Posterior vena cava (tissue), 2 donors: ENCODE data around the gene ARL8A. TPM values are rescaled to one million over a fixed set of nuclear protein-coding genes. Genes with fewer than 3 reads are reported as not detected.
"Not testable (repeated sequence)": the region's sequence is repeated elsewhere in the genome, so short reads cannot be mapped to it uniquely, and the experiment has no call there.

Source experiments
- DNase-seq: peaks from one replicate; pipeline ENCODE4 v3.0.0-alpha.2; 2020; ENCODE audit warnings: low spot score
- intact Hi-C, 2 donors: fragments of 100-400 bp; cut with DNase I; formaldehyde crosslinking; loops; one replicate each; pipeline versions ENCODE4 v1.14.1 to v1.14.2; 2022 to 2023
- total RNA-seq, 2 donors: library from RNA; stranded (reverse); fragmentation: NEBNext Ultra II Directional; extraction: Animal tissue kit (Norgen Biotek cat#: 25700); gene quantifications; one replicate each; pipeline ENCODE4 v1.2.1, GENCODE V29; 2021
- donor health status: DM: yes; HTN: yes; CAD: no.
- donor health status: DM: yes; HTN: yes; CAD: no.

The ARL8A gene
- total RNA-seq, 2 donors from 2014 or later = 85.6 to 94.1 TPM

DNA sequence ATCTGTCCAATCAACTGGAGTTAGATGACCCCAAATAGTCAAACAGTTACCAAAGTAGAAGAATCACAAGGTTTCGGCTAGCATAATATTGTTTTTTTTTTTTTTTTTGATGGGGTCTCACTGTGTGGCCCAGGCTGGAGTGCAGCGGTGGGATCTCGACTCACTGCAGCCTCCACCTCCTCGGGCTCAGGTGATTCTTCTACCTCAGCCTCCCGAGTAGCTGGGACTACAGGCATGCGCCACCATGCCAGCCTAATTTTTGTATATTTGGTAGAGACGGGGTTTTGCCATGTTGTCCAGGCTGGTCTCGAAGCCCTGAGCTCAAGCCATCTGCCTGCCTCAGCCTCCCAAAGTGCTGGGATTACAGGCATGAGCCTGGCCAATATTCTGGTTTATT is 1.2 kb upstream of the ARL8A start:
- intact Hi-C loops, DNase-seq: not testable (repeated sequence)

- intact Hi-C loops = no loop called here
- DNase-seq = no peak
These were observed 669 bp upstream of the ARL8A start for GRCh38 chr1:202145068-202145743.

DNA sequence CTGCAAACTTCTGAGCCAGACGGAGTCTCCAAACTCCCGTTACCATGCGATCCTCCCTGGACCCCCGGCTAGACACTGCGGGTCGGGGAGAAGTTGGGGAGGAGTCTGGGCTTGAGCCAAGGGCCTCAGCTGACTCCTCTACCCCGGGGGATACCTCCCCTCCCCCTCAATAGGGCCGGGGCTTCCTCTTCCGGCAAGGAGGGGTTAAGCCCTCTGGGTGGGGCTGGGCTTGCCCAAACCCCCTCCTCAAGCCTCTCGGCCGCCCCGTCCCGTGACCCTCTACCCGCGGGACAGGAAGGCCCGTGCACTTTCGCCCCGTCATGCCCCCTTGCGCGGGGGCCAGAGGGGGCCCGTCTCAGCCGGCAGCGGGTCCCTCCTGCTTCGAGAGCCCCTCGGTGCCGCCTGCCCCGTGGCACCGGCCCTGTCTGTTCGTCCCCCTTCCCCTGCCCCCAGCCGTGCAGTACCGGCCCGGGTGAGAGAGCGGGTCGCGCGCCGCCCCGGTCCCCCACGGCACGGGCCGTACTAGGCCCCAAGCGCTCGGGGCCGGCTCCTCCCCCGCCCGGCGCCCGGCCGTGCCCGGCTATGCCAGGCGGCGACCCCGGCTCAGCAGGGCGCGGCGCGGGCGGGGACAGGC is 652 bp downstream of the ARL8A start:
- intact Hi-C loops = no loop called here
- DNase-seq = peak; percentile 86

- no peak for DNase-seq
- intact Hi-C loops = no loop called here
These were observed 1.3 kb downstream of the ARL8A start for GRCh38 chr1:202143011-202143767.

GRCh38 chr1:202141468-202141867 is 3.1 kb downstream of the ARL8A start:
- intact Hi-C loops, DNase-seq: not testable (repeated sequence)

DNA sequence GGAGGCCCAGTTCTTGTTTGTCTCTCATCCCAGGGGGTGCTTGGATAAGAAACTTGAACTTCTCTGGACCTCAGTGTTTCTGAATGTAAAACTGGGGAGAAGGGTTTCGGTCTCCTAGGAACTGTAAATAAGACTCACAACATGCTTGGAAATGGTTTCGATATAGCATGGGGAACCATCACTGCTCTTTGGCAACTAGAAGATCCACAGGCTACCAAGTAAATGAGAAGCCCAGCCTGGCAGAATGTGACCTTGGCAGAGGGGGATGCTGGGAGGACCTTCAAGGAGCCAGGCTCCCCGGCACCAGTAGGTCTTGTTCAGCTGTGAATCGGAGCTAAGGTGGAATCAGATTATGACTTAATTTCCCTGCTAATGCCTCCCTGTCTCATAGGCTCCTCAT is 3.7 kb downstream of the ARL8A start:
- DNase-seq = no peak
- intact Hi-C loops = no loop called here

- intact Hi-C loops = no loop called here
- no peak for DNase-seq
These were observed 9.3 kb downstream of the ARL8A start for GRCh38 chr1:202135221-202135721.

DNA sequence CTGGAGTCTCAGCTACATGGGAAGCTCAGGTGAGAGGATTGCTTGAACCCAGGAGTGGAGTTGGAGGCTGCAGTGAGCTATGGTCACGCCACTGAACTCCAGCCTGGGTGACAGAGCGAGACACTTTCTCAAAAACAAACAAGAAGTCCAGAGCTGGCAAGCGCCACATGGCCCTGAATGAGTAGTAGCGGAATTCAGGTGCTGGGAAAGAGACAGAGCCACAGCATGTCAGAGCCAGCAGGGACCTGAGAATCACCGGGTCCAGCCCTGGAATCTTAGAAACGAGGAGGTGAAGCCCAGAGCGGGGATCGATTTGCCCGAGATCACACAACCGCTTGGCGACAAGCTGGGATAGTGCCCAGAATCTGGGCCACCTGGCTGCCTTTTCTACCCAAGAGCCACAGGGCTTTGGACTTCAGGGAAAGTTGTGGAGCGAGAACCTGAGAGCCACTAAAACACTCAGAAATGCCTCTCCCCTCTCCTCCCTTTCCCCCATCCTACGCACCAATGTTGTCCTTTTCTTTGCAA is 9.8 kb downstream of the ARL8A start:
- intact Hi-C loops = no loop called here
- no peak for DNase-seq

GRCh38 chr1:202133989-202134388 is 10.5 kb downstream of the ARL8A start:
- intact Hi-C loops = no loop called here
- DNase-seq = no peak

GRCh38 chr1:202133496-202133895 is 11.0 kb downstream of the ARL8A start:
- DNase-seq = no peak

GRCh38 chr1:202133001-202133400 is 11.5 kb downstream of the ARL8A start:
- intact Hi-C loops = no loop called here
- no peak for DNase-seq

More at GRCh38 chr1:202133496-202133895, 11.0 kb downstream of the ARL8A start:
- intact Hi-C loops = no loop called here

DNA sequence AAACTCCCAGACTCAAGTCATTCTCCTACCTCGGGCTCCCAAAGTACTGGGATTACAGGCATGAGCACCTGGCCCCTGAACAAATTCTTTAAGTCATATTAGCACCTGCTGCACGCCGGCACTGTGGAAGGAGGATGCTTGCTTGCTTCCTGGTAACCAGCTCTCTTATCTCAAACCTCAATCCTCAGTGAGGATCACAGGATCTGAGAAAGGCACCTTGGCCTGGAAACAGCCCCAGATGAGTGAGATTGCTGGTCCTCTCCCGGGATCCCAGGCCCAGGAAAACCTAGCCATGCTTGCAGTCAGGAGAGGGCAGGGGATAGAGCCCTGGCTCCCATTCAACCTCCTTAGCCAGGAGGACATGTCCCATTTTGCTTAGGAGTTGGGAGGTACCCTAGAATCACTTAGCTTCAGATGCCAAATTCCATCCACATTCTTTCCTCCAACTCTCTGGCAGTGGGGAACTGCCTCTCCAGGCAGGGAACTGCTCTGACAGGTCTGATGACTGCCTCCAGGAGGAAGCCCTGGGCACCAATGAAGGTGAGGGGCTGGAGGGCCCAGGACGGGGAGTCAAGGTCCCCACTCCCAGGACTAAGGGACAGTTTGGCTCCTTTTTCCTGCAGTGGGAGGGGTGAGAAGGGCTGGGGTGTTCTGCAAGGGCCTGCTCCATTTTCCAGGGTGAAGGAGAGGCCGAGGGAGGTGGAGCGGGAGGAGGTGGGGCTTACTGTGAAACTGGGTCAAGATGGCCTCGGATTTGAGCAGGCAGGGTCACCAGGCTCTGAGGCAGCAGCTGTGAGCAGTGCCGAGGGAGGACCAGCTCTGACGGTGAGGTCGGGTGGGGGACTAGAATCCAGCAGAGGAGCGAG is 12.3 kb downstream of the ARL8A start:
- intact Hi-C loops = no loop called here
- DNase-seq = peak; percentile 87

DNA sequence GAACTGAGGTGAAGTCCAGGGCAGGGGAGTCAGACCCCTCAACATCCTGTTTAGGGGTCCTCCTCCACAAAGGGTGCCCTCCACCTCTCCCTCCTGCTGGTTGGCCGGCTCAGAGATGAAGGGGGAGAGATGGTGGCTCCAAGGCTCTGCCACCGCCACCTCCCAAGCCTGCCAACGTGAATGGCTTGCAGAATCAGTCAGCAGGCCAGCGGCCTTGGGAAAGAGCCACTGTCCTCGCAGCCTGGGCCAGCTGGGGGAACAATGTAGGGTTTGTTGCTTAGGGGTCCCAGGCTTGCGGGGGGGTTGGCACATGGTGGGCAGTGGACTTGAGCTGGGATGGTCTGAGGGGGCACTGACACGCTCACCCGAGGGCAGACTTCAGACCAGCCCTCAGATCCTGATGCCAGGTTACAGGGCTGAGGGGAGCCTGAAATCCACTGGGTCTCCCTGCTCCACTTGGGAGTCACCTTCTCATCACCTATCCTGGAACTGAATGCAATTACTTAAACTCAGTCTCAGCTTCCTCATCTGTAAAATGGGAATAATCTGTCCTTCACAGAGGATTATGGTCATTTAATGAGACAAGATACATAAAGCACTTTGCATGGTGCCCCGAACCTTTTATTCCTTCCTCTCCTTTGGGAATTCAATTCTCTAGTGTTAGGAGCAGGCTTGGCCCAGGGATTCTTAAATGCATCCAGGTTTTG is 13.6 kb downstream of the ARL8A start:
- intact Hi-C loops = no loop called here
- no peak for DNase-seq

- DNase-seq = no peak
- intact Hi-C loops = no loop called here
These were observed 14.2 kb downstream of the ARL8A start for GRCh38 chr1:202130297-202130721.

DNA sequence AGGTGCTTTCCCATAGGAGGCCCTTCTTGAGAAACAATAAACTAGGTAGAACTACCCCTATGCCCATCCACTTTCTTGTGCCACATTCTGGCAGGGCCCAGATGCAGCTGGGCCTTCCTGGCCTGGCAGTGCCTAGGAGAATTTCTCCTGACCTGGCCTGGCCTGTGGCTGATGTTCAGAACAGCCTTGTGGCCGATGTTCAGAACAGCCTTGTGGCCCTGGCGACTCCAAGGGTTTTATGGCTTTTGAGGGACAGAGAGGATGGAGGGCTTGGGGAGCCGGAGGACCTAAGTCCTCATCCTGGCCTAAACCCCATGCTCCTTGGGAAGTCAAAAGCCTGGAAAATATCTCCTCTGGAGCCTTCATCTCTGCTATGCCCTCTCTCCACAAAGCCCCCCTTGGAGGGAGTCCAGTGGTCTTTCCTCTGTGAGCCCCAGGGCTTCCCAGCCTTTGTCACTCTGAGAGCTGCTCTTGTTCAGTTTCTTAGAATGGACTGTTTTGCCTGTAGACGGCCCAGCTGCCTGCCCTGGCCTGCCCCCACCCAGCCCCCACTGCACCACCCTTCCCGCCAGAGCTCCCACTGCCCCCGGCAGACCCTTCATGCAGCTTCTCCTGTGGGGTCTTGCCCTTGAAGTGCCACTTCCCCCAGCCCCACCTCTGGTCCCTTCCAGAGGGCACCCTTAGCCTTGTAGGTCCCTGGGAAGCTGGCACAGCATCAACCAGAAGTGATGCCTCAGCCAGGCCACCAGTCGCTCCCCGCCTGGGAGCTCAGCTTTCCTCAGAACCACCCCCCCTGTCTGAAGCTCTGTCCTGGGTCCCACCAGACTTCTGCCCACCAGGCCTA is 14.9 kb downstream of the ARL8A start:
- no peak for DNase-seq
- intact Hi-C loops = loop anchor here in 1 of 2 donors (5.0 kb wide), 1 partner anchor 122 kb away; no protein-coding TSS in a partner anchor

GRCh38 chr1:202127836-202128622 is 16.5 kb downstream of the ARL8A start:
- intact Hi-C loops = loop anchor here in 1 of 2 donors (5.0 kb wide), 1 partner anchor 121 kb away; no protein-coding TSS in a partner anchor
- no peak for DNase-seq

DNA sequence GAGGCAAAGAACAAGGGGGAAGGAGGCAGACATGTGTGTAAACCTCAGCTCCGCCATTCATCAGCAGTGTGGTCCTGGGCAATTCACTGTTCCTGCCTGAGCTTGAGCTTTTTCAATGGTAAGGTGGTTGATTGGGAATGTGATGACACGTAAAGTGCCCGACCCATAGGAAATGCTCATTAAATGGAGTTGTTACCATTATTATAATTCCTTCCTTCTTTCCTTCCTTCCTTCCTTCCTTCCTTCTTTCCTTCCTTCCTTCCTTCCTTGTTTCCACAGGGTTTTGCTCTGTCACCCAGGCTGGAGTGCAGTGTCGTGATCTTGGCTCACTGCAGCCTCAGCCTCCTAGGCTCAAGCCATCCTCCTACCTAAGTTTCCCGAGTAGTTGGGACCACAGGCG is 17.5 kb downstream of the ARL8A start:
- intact Hi-C loops = loop anchor here in 1 of 2 donors (5.0 kb wide), 1 partner anchor 120 kb away; no protein-coding TSS in a partner anchor
- no peak for DNase-seq
